GM18873 (cell line): Measurements from ENCODE around the gene RXFP1.
"Not testable (repeated sequence)": the region's sequence is repeated elsewhere in the genome, so short reads cannot be mapped to it uniquely, and the experiment has no call there.

Experiments
- ATAC-seq: cut with Tn5 transposase; IDR thresholded peaks from one replicate; pipeline ENCODE4 v1.9.1; 2021; ENCODE audit warnings: mild to moderate bottlenecking, moderate library complexity, moderate number of reproducible peaks; ENCODE audit not compliant: unreplicated experiment, low FRiP score

Gene RXFP1

DNA sequence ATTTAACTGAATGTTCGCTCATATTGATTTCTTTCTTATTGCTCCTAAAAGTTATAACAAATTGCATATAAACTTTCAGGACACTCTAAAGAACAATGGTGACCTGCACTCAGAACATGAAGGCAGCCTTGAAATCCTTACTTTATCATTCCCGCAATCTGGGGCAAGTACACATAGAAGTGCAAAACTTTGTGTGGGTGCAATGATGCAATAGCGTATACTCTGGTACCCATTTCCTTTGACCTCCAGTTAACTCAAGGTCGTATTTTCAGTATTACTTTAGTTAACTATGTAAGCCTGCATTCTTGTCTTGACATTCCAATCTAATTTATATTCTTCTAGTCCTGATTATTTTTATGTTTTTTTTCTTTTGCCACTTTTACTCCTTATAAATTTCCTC lies 85.3 kb downstream of the RXFP1 start:
- no peak for ATAC-seq

DNA sequence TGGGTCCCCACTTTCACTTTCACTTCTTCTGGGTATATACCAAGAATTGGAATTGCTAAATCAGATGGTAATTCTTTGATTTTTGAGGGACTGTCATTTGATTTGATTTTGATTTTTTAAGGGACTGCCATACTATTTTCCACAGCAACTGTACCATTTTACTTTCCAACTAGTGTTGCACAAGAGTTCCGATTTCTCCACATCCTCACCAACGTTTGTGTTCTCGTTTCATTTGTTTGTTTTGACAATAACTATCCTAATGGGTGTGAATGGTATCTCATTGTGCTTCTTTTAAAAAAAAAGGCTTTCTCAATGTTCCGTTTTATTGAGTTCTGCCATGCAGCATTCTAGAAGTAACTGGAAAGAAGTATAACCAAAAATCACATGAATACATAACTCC lies 87.4 kb downstream of the RXFP1 start:
- no peak for ATAC-seq

GRCh38 chr4:158610790-158611189 lies 89.1 kb downstream of the RXFP1 start:
- ATAC-seq, result peak; percentile 90

- no peak for ATAC-seq
These were observed 91.4 kb downstream of the RXFP1 start for GRCh38 chr4:158613046-158613445.

DNA sequence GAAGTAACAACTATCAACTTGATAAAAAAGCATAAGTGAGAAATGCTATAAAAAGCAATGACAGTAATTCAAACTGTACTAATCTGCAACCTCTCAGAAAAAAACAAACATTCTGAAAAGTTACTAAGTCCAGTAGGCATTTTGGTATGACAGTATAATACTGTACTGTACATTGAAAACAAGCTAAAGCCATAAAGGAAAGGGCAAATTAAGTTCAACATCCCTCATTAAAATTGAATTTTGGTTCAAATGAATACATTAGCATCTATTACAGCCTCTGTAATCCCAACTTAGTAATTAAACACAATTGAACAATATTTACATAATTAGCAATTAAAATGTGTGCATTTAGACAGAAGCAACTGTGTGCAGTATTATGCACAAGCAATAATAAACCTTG lies 96.3 kb downstream of the RXFP1 start:
- no peak for ATAC-seq

- no peak for ATAC-seq
These were observed 100.0 kb downstream of the RXFP1 start for GRCh38 chr4:158621729-158622128.

GRCh38 chr4:158622251-158622650 lies 100.6 kb downstream of the RXFP1 start:
- ATAC-seq, result no peak

DNA sequence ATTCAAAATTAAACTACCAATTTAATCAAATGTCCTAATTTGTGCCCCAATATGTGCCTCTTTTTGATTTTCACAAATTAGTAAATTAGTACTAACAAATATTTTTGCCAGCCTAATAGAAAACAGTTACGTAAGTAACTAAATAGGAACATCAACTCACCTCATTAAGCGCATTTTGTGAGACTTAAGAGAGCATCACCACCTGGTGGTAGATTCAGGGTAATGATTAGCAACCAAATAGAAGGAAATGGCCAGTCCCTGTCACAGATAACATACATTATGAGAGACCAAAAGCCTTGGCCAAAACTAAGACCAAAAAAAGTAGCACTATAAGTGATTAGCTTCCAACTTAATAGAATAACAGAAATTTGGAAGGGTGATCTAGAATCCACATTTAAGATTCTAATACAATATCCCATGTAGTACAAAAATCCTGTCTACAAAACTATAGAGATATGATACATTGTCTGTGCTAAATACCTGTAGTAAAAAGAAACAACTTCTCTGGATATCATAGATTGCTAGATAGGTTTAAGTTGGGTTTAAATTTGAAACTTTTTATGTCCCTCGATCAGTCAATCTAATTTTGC lies 103.3 kb downstream of the RXFP1 start:
- ATAC-seq, result peak; percentile 91

DNA sequence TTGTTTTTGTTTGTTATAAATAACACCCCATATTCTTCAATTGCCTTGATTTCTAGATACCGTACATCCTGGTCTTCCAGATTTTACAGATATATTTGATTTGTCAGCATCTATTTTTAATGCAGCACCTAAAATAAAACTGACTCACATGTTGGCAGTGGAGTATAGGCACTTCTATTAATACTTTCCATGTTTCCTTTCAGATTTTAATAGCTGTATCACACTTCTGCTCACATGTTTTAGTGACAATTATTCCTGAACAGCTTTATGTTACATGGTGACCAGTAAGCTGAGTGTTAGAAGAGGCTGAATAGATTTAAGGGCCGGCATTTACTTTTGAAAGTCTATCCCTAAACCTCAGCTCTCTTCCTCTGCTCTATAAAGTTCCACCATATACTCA lies 103.9 kb downstream of the RXFP1 start:
- no peak for ATAC-seq

GRCh38 chr4:158630893-158631292 lies 109.2 kb downstream of the RXFP1 start:
- ATAC-seq, result no peak

DNA sequence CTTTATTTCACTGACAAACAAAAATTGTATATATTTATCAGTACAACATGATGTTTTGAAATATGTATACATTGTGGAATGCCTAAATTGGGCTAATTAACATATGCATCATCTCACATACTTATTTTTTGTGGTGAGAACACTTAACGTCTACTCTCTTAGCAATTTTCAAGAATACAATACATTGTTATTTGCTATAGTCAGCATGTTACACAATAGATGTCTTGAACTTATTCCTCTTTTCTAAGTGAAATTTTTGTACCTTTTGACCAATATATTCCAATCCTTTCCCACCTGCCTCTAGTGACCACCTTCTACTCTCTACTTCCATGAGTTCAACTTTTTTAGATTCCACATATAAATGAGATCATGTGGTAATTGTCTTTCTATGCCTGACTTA lies 114.9 kb downstream of the RXFP1 start:
- no peak for ATAC-seq

- ATAC-seq, result no peak
These were observed 122.7 kb downstream of the RXFP1 start for GRCh38 chr4:158644356-158644755.

DNA sequence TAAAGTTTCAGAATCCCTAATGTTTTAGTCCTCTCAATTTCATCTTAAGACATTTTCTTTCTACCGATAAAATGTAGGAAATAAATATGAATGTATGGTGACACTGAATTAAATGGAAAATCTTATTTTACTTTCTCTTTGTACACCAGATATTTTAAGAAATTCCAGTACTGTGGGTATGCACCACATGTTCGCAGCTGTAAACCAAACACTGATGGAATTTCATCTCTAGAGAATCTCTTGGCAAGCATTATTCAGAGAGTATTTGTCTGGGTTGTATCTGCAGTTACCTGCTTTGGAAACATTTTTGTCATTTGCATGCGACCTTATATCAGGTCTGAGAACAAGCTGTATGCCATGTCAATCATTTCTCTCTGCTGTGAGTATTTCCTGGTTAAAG lies 123.1 kb downstream of the RXFP1 start:
- no peak for ATAC-seq

DNA sequence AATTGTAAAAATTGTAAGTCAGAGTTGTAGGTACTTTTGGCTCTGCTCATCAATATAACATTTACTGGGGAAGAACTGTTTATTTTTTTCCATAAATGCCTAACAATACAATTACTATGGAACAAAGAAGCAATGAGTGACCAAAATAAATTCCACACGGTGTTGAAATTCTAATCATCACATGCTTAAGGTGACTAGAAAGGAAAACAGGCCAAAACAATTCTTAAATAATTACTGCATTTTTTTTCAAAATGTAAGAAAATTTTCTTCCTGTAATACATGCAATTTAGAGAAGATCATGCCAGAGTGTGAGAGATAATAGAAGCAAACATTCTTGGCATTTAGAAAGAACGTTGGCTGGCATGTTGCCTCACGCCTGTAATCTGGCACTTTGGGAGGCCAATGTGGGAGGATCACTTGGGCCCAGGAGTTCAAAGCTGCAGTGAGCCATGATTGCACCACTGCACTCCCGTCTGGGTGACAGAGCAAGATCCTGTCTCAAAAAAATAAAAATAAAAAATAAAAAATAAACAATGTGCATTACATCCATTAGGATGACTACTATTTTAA lies 127.5 kb downstream of the RXFP1 start:
- ATAC-seq, result no peak

DNA sequence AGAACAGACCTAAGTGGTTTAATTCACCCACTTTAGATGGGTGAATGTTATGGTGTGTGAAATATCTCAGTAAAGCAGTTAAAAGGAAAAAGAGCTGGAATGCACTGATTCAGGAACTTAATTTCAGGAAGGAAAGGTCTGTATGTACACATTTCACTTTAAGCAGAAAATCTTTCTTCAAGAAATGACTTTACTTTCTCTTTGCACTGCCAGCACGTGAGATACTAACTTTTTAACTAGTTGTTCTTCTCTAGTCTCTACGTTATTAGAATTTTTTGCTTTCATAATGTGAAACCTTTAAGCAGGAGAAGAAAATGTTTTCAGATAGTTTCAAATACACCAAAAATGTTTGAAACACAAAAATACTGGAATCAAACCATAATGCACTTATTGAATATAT lies 131.2 kb downstream of the RXFP1 start:
- no peak for ATAC-seq

DNA sequence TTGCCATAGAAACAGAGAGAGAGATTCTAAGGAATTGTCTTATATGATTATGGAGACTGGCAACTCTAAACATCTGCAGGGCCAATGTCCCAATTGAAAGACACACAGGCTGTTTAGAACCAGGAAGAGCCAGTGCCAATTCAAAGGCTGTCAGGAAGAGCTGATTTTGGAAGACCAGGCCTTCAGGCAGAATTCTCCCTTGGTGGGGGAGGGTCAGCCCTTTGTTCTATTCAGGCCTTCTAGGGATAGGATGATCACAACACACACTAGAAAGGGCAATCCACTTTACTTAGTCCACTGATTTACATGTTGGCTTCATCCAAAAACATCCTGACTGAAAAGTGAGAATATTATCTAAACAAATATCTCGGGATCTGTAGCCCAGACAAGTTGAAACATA lies 134.8 kb downstream of the RXFP1 start:
- ATAC-seq, result no peak

- ATAC-seq, result no peak
These were observed 135.6 kb downstream of the RXFP1 start for GRCh38 chr4:158657291-158657690.

DNA sequence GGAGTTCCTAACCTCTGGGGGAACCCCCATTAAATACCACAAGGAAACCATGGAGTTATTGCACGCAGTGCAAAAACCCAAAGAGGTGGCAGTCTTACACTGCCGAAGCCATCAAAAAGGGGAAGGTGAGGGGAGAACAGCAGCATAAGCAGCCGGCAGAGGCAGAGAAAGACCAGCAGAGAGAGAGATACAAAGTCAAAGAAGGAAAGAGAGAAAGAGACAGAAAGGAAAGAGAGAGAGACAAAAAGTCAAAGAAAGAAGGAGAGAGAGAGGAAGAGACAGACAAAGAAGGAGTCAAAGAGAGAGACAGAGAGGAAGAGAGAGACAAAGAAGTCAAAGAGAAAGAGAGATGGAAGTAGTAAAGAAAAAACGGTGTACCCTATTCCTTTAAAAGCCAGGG lies 141.6 kb downstream of the RXFP1 start:
- not testable (repeated sequence) for ATAC-seq

DNA sequence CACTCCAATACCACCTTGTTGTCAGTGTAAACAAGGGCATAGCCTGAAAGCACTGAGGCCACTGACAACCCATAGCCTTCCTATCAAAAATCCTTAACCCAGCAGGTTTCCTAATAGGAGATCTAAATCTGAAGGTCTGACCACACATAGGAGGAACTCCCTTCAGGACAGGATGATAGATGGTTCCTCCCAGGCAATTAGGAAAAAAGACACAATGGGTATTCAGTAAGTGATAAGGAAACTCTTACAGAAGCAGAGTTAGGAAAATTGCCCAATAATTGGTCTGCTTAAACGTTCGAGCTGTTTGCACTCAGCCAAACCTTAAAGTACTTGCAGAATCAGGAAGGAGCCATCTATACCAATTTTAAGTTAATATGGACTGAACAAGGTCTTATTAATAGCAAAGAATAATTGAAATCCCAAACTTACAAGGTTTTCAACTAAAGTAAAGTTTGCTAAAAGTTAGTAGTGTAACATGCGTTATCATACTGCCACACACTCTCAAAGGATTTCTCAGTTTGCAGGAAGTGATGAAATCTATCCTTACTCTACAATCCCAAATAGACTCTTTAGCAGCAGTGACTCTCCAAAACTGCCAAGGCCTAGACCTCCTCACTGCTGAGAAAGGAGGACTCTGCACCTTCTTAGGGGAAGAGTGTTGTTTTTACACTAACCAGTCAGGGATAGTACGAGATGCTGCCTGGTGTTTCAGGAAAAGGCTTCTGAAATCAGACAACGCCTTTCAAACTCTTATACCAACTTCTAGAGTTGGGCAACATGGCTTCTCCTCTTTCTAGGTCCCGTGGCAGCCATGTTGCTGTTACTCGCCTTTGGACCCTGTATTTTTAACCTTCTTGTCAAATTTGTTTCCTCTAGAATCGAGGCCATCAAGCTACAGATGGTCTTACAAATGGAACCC lies 142.3 kb downstream of the RXFP1 start:
- ATAC-seq, result not testable (repeated sequence)

- ATAC-seq, result no peak
These were observed 143.1 kb downstream of the RXFP1 start for GRCh38 chr4:158664806-158665205.

GRCh38 chr4:158666892-158667291 lies 145.2 kb downstream of the RXFP1 start:
- no peak for ATAC-seq
